DOHH2 (cell line): ENCODE data around the gene GALNT7.

Experiments used
- H3F3A ChIP-seq: fragments of 200-600 bp; sonication (generic), shearing (Covaris generic); 2 replicates; pipeline ENCODE4 v1.6.0; 2016; ENCODE audit warnings: antibody characterized with exemption, mild to moderate bottlenecking; ENCODE audit not compliant: control insufficient read depth, insufficient read depth
- H3K27ac ChIP-seq: fragments of 200-600 bp; sonication (generic); 2 replicates; pipeline ENCODE4 v1.5.1; 2014; ENCODE audit warnings: low read depth, mild to moderate bottlenecking, low read length, moderate library complexity
- H3K27me3 ChIP-seq: fragments of 200-600 bp; sonication (generic); 2 replicates; pipeline ENCODE4 v1.6.1; 2014; ENCODE audit warnings: mild to moderate bottlenecking, low read length, mixed read lengths; ENCODE audit not compliant: control insufficient read depth
- H3K36me3 ChIP-seq: fragments of 200-600 bp; sonication (generic); 2 replicates; pipeline ENCODE4 v1.6.1; 2014; ENCODE audit warnings: mild to moderate bottlenecking, low read length, moderate library complexity, mixed read lengths; ENCODE audit not compliant: control insufficient read depth
- H3K4me1 ChIP-seq: fragments of 200-600 bp; sonication (generic); 2 replicates; pipeline ENCODE4 v1.6.1; 2014; ENCODE audit warnings: mild to moderate bottlenecking, low read length, mixed read lengths; ENCODE audit not compliant: control insufficient read depth
- H3K4me2 ChIP-seq: fragments of 200-600 bp; sonication (generic); 2 replicates; pipeline ENCODE4 v1.6.0; 2014; ENCODE audit warnings: mild to moderate bottlenecking, low read length, moderate library complexity
- H3K4me3 ChIP-seq: fragments of 200-600 bp; sonication (generic); 2 replicates; pipeline ENCODE4 v1.5.1; 2014; ENCODE audit warnings: mild to moderate bottlenecking, low read length, mixed read lengths
- H3K79me2 ChIP-seq: fragments of 200-600 bp; sonication (generic); 2 replicates; pipeline ENCODE4 v1.6.1; 2014; ENCODE audit warnings: mild to moderate bottlenecking, low read length, mixed read lengths; ENCODE audit not compliant: control insufficient read depth
- H3K9me2 ChIP-seq: fragments of 200-600 bp; sonication (generic); replicated peaks from 2 replicates; pipeline ENCODE4 v1.6.1; 2014; ENCODE audit warnings: mild to moderate bottlenecking, low read length, mixed read lengths; ENCODE audit not compliant: control insufficient read depth
- H3K9me3 ChIP-seq: fragments of 200-600 bp; sonication (generic); 2 replicates; pipeline ENCODE4 v1.6.1; 2014; ENCODE audit warnings: antibody characterized with exemption, low read length, mixed read lengths; ENCODE audit not compliant: control insufficient read depth, insufficient read depth
- H4K20me1 ChIP-seq: fragments of 200-600 bp; sonication (generic); 2 replicates; pipeline ENCODE4 v1.6.0; 2014; ENCODE audit warnings: low read depth, mild to moderate bottlenecking, antibody characterized with exemption, low read length, moderate library complexity; ENCODE audit not compliant: control insufficient read depth, insufficient read depth
- EZH2phosphoT487 ChIP-seq: fragments of 200-600 bp; sonication (generic); IDR thresholded peaks from 2 replicates; pipeline ENCODE4 v1.6.1; 2017; ENCODE audit warnings: borderline replicate concordance, mild to moderate bottlenecking, antibody characterized with exemption, low read length, moderate library complexity, mixed read lengths
- TF ChIP-seq, protein P1 (sequence below): fragments of 200-600 bp; sonication (generic); IDR thresholded peaks from one replicate; pipeline ENCODE4 v1.5.1; 2014; ENCODE audit warnings: antibody characterized with exemption, mild to moderate bottlenecking, low read depth, low read length; ENCODE audit not compliant: poor library complexity, severe bottlenecking

The GALNT7 gene

DNA sequence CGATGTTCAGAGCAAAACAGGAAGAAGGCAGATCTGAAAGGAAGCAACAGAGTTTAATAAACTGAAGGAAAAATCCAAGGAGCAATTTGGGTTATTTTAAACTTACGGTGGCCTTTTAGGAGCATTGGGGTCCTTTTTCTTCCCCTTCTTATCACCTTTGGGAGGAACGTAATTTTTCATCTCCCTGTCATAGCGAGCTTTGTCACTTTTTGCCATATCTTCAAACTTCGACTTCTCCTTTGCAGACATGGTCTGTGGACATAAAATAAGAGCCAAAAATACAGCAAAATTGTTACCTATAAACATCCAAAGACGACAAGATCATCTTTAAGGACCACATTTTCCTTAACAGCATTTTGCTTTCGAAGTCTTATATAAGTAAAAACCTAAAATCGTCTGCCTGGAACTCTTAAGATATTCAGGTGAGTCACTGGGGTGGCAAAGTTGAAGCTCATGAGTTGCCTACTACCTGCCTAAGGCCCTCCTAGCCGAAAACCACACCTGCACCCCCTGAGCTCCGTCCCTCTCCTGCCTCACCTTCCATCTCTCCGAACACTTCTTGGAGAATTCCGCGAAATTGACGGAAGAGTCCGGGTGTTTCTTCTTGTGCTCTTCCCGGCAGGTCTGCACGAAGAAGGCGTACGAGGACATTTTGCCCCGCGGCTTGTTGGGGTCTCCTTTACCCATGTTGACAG, 164.5 kb downstream of the GALNT7 start:
- Histone ChIP-seq H3K9me3 (no peaks in the 10 kb centered on the region), H3K27me3 (no peaks in the 10 kb centered on the region), H3K27ac (peak overlapping the region; percentile 96), H3K36me3 (peaks cover 63% of the 10 kb centered on the region), H3F3A (peaks cover 55% of the 10 kb centered on the region), H3K79me2 (peaks cover 69% of the 10 kb centered on the region), H4K20me1 (peaks cover 16% of the 10 kb centered on the region), H3K4me3 (peak overlapping the region; percentile 99), H3K4me1 (peaks cover 41% of the 10 kb centered on the region), H3K4me2 (peak overlapping the region; percentile 85), H3K9me2 (no peaks in the 10 kb centered on the region)
- no peak for TF ChIP-seq EZH2phosphoT487
- TF ChIP-seq, protein P1, sequence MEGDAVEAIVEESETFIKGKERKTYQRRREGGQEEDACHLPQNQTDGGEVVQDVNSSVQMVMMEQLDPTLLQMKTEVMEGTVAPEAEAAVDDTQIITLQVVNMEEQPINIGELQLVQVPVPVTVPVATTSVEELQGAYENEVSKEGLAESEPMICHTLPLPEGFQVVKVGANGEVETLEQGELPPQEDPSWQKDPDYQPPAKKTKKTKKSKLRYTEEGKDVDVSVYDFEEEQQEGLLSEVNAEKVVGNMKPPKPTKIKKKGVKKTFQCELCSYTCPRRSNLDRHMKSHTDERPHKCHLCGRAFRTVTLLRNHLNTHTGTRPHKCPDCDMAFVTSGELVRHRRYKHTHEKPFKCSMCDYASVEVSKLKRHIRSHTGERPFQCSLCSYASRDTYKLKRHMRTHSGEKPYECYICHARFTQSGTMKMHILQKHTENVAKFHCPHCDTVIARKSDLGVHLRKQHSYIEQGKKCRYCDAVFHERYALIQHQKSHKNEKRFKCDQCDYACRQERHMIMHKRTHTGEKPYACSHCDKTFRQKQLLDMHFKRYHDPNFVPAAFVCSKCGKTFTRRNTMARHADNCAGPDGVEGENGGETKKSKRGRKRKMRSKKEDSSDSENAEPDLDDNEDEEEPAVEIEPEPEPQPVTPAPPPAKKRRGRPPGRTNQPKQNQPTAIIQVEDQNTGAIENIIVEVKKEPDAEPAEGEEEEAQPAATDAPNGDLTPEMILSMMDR: no peak

DNA sequence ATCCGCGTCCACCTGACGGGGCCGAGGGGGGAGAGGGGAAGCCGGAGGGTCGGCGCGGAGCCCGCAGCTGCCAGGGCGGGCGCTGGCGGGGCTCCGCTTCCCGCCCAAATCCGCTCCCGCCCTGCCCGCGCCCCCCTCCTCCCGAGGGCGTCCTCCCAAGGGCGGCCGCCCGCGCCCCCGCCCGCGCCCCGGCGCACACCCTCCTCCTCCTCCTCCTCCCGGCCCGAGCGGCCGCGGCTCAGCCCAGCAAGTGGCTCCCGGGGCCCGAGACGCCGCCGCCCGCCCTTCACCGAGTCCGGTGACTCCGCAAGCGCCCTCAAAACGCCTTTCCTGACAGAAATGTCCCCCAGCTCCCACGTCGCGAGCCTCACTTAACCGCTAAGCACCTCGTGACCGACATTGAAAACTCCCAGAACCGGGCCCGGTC, 165.1 kb downstream of the GALNT7 start:
- H4K20me1 ChIP-seq: peaks cover 16% of the 10 kb centered on the region
- TF ChIP-seq, protein P1: no peak
- no peak for TF ChIP-seq EZH2phosphoT487
- H3K36me3 ChIP-seq: peaks cover 58% of the 10 kb centered on the region
- H3F3A ChIP-seq: peaks cover 50% of the 10 kb centered on the region
- peak overlapping the region; percentile 99 for H3K4me3 ChIP-seq
- no peaks in the 10 kb centered on the region for H3K9me2 ChIP-seq
- no peaks in the 10 kb centered on the region for H3K9me3 ChIP-seq
- peak overlapping the region; percentile 96 for H3K27ac ChIP-seq
- H3K4me2 ChIP-seq: peak overlapping the region; percentile 85
- no peaks in the 10 kb centered on the region for H3K27me3 ChIP-seq
- peaks cover 72% of the 10 kb centered on the region for H3K79me2 ChIP-seq
- H3K4me1 ChIP-seq: peaks cover 41% of the 10 kb centered on the region

DNA sequence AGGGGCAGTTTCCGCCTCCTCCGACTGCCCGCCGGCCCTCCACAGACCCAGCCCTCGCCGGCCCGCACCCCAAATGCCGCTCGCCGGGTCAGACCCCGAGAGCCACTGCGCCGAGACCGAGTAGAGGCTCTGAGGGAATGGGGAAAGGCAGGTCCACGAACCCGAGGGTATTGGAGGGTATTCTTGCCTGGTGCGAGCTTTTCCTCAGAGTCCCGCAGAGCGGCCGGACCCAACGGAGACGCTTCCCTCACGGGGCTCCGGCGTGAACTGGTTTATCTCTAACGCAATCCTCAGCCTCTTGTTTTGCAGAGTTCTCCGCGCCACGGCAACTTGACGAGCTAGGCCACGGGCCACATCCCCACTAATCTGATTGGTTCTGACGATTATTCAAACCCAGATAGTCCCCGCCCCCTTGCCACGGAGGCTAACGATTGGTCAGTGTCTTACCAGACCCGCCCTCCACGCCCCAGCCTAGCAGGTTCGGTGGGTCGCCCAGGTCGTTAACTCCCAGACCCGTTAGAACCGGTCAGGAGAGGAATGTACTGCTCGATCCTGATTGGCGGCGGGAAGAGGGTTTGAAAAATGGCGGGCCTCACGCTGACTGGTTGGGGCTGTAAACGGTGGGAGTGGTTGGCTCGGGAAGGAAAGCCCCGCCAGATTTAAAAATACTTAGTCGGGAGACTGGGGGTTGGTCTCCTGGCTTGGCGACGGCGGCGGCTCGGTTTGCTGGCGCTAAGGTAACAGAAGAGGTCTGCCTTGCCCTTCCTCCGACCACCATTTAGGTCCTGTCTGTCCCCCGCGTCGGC, 165.7 kb downstream of the GALNT7 start, which contains the start of gene HMGB2:
Gene HMGB2 (minus strand): TSS at position 274 of the 806 bp plus-strand sequence. CDS start 709 bp downstream, outside the sequence.
- peaks cover 41% of the 10 kb centered on the region for H3K4me1 ChIP-seq
- H3K4me3 ChIP-seq: peak within 1 kb of the TSS; percentile 99
- H3K4me2 ChIP-seq: peak within 1 kb of the TSS; percentile 85
- peaks cover 73% of the 10 kb centered on the region for H3K79me2 ChIP-seq
- TF ChIP-seq EZH2phosphoT487: no peak
- TF ChIP-seq, protein P1: no peak
- H3K9me3 ChIP-seq: no peaks in the 10 kb centered on the region
- H3K9me2 ChIP-seq: no peaks in the 10 kb centered on the region
- no peaks in the 10 kb centered on the region for H3K27me3 ChIP-seq
- peak within 1 kb of the TSS; percentile 96 for H3K27ac ChIP-seq
- H4K20me1 ChIP-seq: peaks cover 16% of the 10 kb centered on the region
- peaks cover 52% of the 10 kb centered on the region for H3K36me3 ChIP-seq
- peaks cover 46% of the 10 kb centered on the region for H3F3A ChIP-seq
